Measurements from ENCODE around the gene SSTR3.

The SSTR3 gene

GRCh38 chr22:37193629-37194191 lies 18.6 kb downstream of the SSTR3 start:
- DNase-seq = peak; percentile 53 to 56

- DNase-seq = no peak
These were observed 19.5 kb downstream of the SSTR3 start for GRCh38 chr22:37192741-37193140.

- DNase-seq = no peak
These were observed 20.1 kb downstream of the SSTR3 start for GRCh38 chr22:37192204-37192603.

GRCh38 chr22:37190262-37190780 lies 22.0 kb downstream of the SSTR3 start:
- no peak for DNase-seq

GRCh38 chr22:37188901-37189466 lies 23.3 kb downstream of the SSTR3 start:
- no peak for DNase-seq

- DNase-seq = no peak
These were observed 24.2 kb downstream of the SSTR3 start, which contains the start of gene C1QTNF6 for GRCh38 chr22:37187891-37188761. Gene C1QTNF6 (minus strand): TSS chr22:37188247. CDS start chr22:37188213, 34 bp downstream.

GRCh38 chr22:37187552-37187890 lies 24.8 kb downstream of the SSTR3 start:
- no peak for DNase-seq

- no peak for DNase-seq
These were observed 25.2 kb downstream of the SSTR3 start for GRCh38 chr22:37186997-37187522.

GRCh38 chr22:37186228-37186996 lies 25.9 kb downstream of the SSTR3 start:
- no peak for DNase-seq

GRCh38 chr22:37185646-37186227 lies 26.5 kb downstream of the SSTR3 start:
- DNase-seq = no peak

GRCh38 chr22:37184816-37185541 lies 27.3 kb downstream of the SSTR3 start:
- no peak for DNase-seq

GRCh38 chr22:37184380-37184755 lies 27.9 kb downstream of the SSTR3 start:
- no peak for DNase-seq

- no peak for DNase-seq
These were observed 28.6 kb downstream of the SSTR3 start for GRCh38 chr22:37183432-37184379.

- DNase-seq = no peak
These were observed 29.4 kb downstream of the SSTR3 start for GRCh38 chr22:37182949-37183245.

- no peak for DNase-seq
These were observed 30.0 kb downstream of the SSTR3 start for GRCh38 chr22:37182101-37182948.

GRCh38 chr22:37181681-37182080 lies 30.6 kb downstream of the SSTR3 start:
- no peak for DNase-seq

GRCh38 chr22:37180531-37181231 lies 31.6 kb downstream of the SSTR3 start:
- no peak for DNase-seq

GRCh38 chr22:37179622-37180420 lies 32.5 kb downstream of the SSTR3 start:
- DNase-seq = no peak
